Neural cell (in vitro differentiated cells): Measurements from ENCODE around the gene CD4. TPM values are rescaled to one million over a fixed set of nuclear protein-coding genes. Genes with fewer than 3 reads are reported as not detected.
A peak's percentile ranks its signal among the peaks of the same experiment; 100 is the strongest.

Experiments used
- H2AFZ ChIP-seq: fragments of 200-600, 300-800 bp; sonication (generic), shearing (Covaris generic); 2 replicates; pipeline ENCODE4 v1.6.0; 2014; ENCODE audit warnings: low read depth, mild to moderate bottlenecking, antibody characterized with exemption, low read length, moderate library complexity
- H3F3A ChIP-seq: fragments of 200-600 bp; shearing (Covaris generic); 2 replicates; pipeline ENCODE4 v1.6.1; 2016; ENCODE audit warnings: mild to moderate bottlenecking, moderate library complexity, mixed read lengths, antibody characterized with exemption, low read length; ENCODE audit not compliant: insufficient read depth, poor library complexity, severe bottlenecking
- H3K27ac ChIP-seq: fragments of 200-600, 300-800 bp; sonication (generic), shearing (Covaris generic); 2 replicates; pipeline ENCODE4 v1.5.1; 2014; ENCODE audit warnings: mild to moderate bottlenecking, low read length, moderate library complexity
- H3K27me3 ChIP-seq: fragments of 300-800, 200-600 bp; sonication (generic), shearing (Covaris generic); 2 replicates; pipeline ENCODE4 v1.6.0; 2014; ENCODE audit warnings: mild to moderate bottlenecking, low read depth, low read length, moderate library complexity; ENCODE audit not compliant: insufficient read depth
- H3K36me3 ChIP-seq: fragments of 300-800, 200-600 bp; sonication (generic), shearing (Covaris generic); 2 replicates; pipeline ENCODE4 v1.5.1; 2014; ENCODE audit warnings: mild to moderate bottlenecking, antibody characterized with exemption, low read length, moderate library complexity; ENCODE audit not compliant: insufficient read depth
- H3K4me2 ChIP-seq: fragments of 300-800, 200-600 bp; sonication (generic), shearing (Covaris generic); 2 replicates; pipeline ENCODE4 v1.6.0; 2014; ENCODE audit warnings: mild to moderate bottlenecking, low read length
- H3K4me3 ChIP-seq: fragments of 300-800, 200-600 bp; sonication (generic), shearing (Covaris generic); 2 replicates; pipeline ENCODE4 v1.5.1; 2014; ENCODE audit warnings: mild to moderate bottlenecking, low read length, moderate library complexity
- H3K79me2 ChIP-seq: fragments of 200-600 bp; shearing (Covaris generic); replicated peaks from 2 replicates; pipeline ENCODE4 v1.6.0; 2014; ENCODE audit warnings: mild to moderate bottlenecking, low read length, moderate library complexity; ENCODE audit not compliant: insufficient read depth
- H3K9ac ChIP-seq: fragments of 300-800, 200-600 bp; sonication (generic), shearing (Covaris generic); 2 replicates; pipeline ENCODE4 v1.6.1; 2016; ENCODE audit warnings: mild to moderate bottlenecking, low read length, mixed read lengths
- H3K9me2 ChIP-seq: fragments of 200-600 bp; shearing (Covaris generic); 2 replicates; pipeline ENCODE4 v1.6.1; 2016; ENCODE audit warnings: mild to moderate bottlenecking, low read length, mixed read lengths; ENCODE audit not compliant: insufficient read depth
- H3K9me3 ChIP-seq: fragments of 200-600, 300-800 bp; sonication (generic), shearing (Covaris generic); 2 replicates; pipeline ENCODE4 v1.6.1; 2016; ENCODE audit warnings: mild to moderate bottlenecking, mixed run types, low read length, moderate library complexity, mixed read lengths
- H4K20me1 ChIP-seq: fragments of 200-600 bp; shearing (Covaris generic); 2 replicates; pipeline ENCODE4 v1.6.1; 2016; ENCODE audit warnings: mild to moderate bottlenecking, mixed run types; ENCODE audit not compliant: insufficient read depth
- EZH2 ChIP-seq: fragments of 200-600, 300-800 bp; shearing (Covaris generic), sonication (generic); IDR thresholded peaks from 2 replicates; pipeline ENCODE4 v1.6.1; 2014; ENCODE audit warnings: antibody characterized with exemption, low read length, borderline replicate concordance, mild to moderate bottlenecking; ENCODE audit not compliant: insufficient read depth, poor library complexity, severe bottlenecking
- POLR2AphosphoS5 ChIP-seq: IDR thresholded peaks from 2 replicates; pipeline ENCODE4 v1.6.1; 2012
- RAD21 ChIP-seq: fragments of 450-650 bp; conservative IDR thresholded peaks from 2 replicates; pipeline ENCODE4 v1.6.1; 2014; ENCODE audit warnings: antibody characterized with exemption, mild to moderate bottlenecking, moderate library complexity
- REST ChIP-seq: IDR thresholded peaks from 2 replicates; pipeline ENCODE4 v1.6.1; 2012; ENCODE audit warnings: borderline replicate concordance
- SMC3 ChIP-seq: fragments of 450-650 bp; conservative IDR thresholded peaks from 2 replicates; pipeline ENCODE4 v1.6.1; 2014; ENCODE audit warnings: antibody characterized with exemption, mild to moderate bottlenecking, moderate library complexity; ENCODE audit not compliant: poor library complexity
- TAF1 ChIP-seq: IDR thresholded peaks from 2 replicates; pipeline ENCODE4 v1.6.1; 2012; ENCODE audit warnings: low read depth
- polyA plus RNA-seq: library from polyadenylated mRNA; depleted of rRNA; stranded (reverse); fragments of >200 nt; gene quantifications from 2 replicates; pipeline ENCODE4 v1.2.3, GENCODE V29; 2014

CD4 gene
- polyA plus RNA-seq, 1 donor from 2014 or later = not detected

- Histone ChIP-seq H3F3A (peaks cover 6% of the 10 kb centered on the region), H3K9me3 (no peaks in the 10 kb centered on the region), H3K4me3 (peak overlapping the region; percentile 87), H3K9ac (peak overlapping the region; percentile 99), H3K36me3 (peaks cover 4% of the 10 kb centered on the region), H3K9me2 (no peaks in the 10 kb centered on the region), H2AFZ (no peak overlapping the region), H3K27me3 (no peaks in the 10 kb centered on the region), H3K4me2 (peak overlapping the region; percentile 74), H3K79me2 (peaks cover 58% of the 10 kb centered on the region), H3K27ac (no peak overlapping the region), H4K20me1 (peaks cover 33% of the 10 kb centered on the region)
- no peak for TF ChIP-seq REST
- no peak for TF ChIP-seq TAF1
- no peak for TF ChIP-seq RAD21
- no peak for TF ChIP-seq EZH2
- no peak for TF ChIP-seq SMC3
These were observed 19.2 kb upstream of the CD4 start for GRCh38 chr12:6770094-6770493.

GRCh38 chr12:6770600-6770999 is 18.7 kb upstream of the CD4 start:
- peaks cover 4% of the 10 kb centered on the region for H3K36me3 ChIP-seq
- peak overlapping the region; percentile 87 for H3K4me3 ChIP-seq
- H3K27me3 ChIP-seq = no peaks in the 10 kb centered on the region
- H3F3A ChIP-seq = peaks cover 6% of the 10 kb centered on the region
- no peaks in the 10 kb centered on the region for H3K9me2 ChIP-seq
- H3K27ac ChIP-seq = no peak overlapping the region
- no peak overlapping the region for H2AFZ ChIP-seq
- H3K9me3 ChIP-seq = no peaks in the 10 kb centered on the region
- peaks cover 33% of the 10 kb centered on the region for H4K20me1 ChIP-seq
- peak overlapping the region; percentile 20 for H3K9ac ChIP-seq
- no peak overlapping the region for H3K4me2 ChIP-seq
- peaks cover 52% of the 10 kb centered on the region for H3K79me2 ChIP-seq
- no peak for TF ChIP-seq POLR2AphosphoS5

- H3K27ac ChIP-seq = no peak overlapping the region
These were observed 18.2 kb upstream of the CD4 start for GRCh38 chr12:6771091-6771495.

More at GRCh38 chr12:6771091-6771495, 18.2 kb upstream of the CD4 start:
- peaks cover 33% of the 10 kb centered on the region for H4K20me1 ChIP-seq
- TF ChIP-seq SMC3 (no peak), POLR2AphosphoS5 (peak; percentile 5)
- H3K4me3 ChIP-seq = no peak overlapping the region
- peak overlapping the region; percentile 20 for H3K9ac ChIP-seq
- peaks cover 4% of the 10 kb centered on the region for H3K36me3 ChIP-seq
- no peak overlapping the region for H2AFZ ChIP-seq
- no peak overlapping the region for H3K4me2 ChIP-seq
- no peaks in the 10 kb centered on the region for H3K9me3 ChIP-seq
- no peaks in the 10 kb centered on the region for H3K9me2 ChIP-seq
- H3K27me3 ChIP-seq = no peaks in the 10 kb centered on the region
- H3F3A ChIP-seq = peaks cover 6% of the 10 kb centered on the region
- H3K79me2 ChIP-seq = peaks cover 49% of the 10 kb centered on the region
